H9 (cell line): ENCODE data around the gene FAT1. TPM values are rescaled to one million over a fixed set of nuclear protein-coding genes. Genes with fewer than 3 reads are reported as not detected.

ENCODE experiments used
- DNase-seq: peaks from one replicate; pipeline ENCODE4 v3.0.0-alpha.2; 2017
- H2AFZ ChIP-seq: one replicate; pipeline ENCODE4 v1.6.1; 2013; ENCODE audit warnings: mild to moderate bottlenecking, low read length, control low read depth, moderate library complexity
- H2AK5ac ChIP-seq: 2 replicates; pipeline ENCODE4 v1.6.1; 2013; ENCODE audit warnings: low read length, control low read depth, mixed read lengths; ENCODE audit not compliant: insufficient read length
- H2BK120ac ChIP-seq: one replicate; pipeline ENCODE4 v1.6.1; 2013; ENCODE audit warnings: low read depth, mild to moderate bottlenecking, low read length, control low read depth, inconsistent platforms; ENCODE audit not compliant: poor library complexity, severe bottlenecking
- H2BK12ac ChIP-seq: 2 replicates; pipeline ENCODE4 v1.6.1; 2013; ENCODE audit warnings: low read length, control low read depth, mixed read lengths, low read depth; ENCODE audit not compliant: insufficient read length
- H2BK15ac ChIP-seq: 2 replicates; pipeline ENCODE4 v1.6.1; 2013; ENCODE audit warnings: low read depth, low read length, control low read depth
- H2BK20ac ChIP-seq: one replicate; pipeline ENCODE4 v1.6.1; 2013; ENCODE audit warnings: low read depth, mild to moderate bottlenecking, low read length, control low read depth, inconsistent platforms; ENCODE audit not compliant: poor library complexity, severe bottlenecking
- H2BK5ac ChIP-seq: 2 replicates; pipeline ENCODE4 v1.6.1; 2013; ENCODE audit warnings: low read length, control low read depth, mixed read lengths; ENCODE audit not compliant: insufficient read length
- H3K14ac ChIP-seq: 2 replicates; pipeline ENCODE4 v1.6.1; 2013; ENCODE audit warnings: low read length, control low read depth; ENCODE audit not compliant: insufficient read depth
- H3K18ac ChIP-seq: 2 replicates; pipeline ENCODE4 v1.6.1; 2013; ENCODE audit warnings: low read depth, mild to moderate bottlenecking, mixed read lengths, low read length, control low read depth; ENCODE audit not compliant: insufficient read length
- H3K23ac ChIP-seq: 2 replicates; pipeline ENCODE4 v1.6.1; 2013; ENCODE audit warnings: low read length, control low read depth, mixed read lengths, low read depth; ENCODE audit not compliant: insufficient read length
- H3K23me2 ChIP-seq: 2 replicates; pipeline ENCODE4 v1.6.1; 2013; ENCODE audit warnings: low read depth, mild to moderate bottlenecking, mixed read lengths, low read length, control low read depth; ENCODE audit not compliant: insufficient read length, poor library complexity, severe bottlenecking
- H3K27ac ChIP-seq: 2 replicates; pipeline ENCODE4 v1.5.1; 2013; ENCODE audit warnings: low read length, control low read depth, mixed read lengths, low read depth; ENCODE audit not compliant: insufficient read length
- H3K27me3 ChIP-seq: 2 replicates; pipeline ENCODE4 v1.6.1; 2013; ENCODE audit warnings: low read length, control low read depth, inconsistent platforms; ENCODE audit not compliant: insufficient read depth
- H3K4ac ChIP-seq: 2 replicates; pipeline ENCODE4 v1.6.1; 2013; ENCODE audit warnings: low read depth, mild to moderate bottlenecking, control low read depth, inconsistent platforms, low read length, moderate library complexity
- H3K4me1 ChIP-seq: 2 replicates; pipeline ENCODE4 v1.6.1; 2013; ENCODE audit warnings: low read length, control low read depth, inconsistent platforms; ENCODE audit not compliant: insufficient read depth
- H3K4me2 ChIP-seq: 2 replicates; pipeline ENCODE4 v1.6.1; 2013; ENCODE audit warnings: low read length, control low read depth, mixed read lengths; ENCODE audit not compliant: insufficient read length, insufficient read depth
- H3K56ac ChIP-seq: 2 replicates; pipeline ENCODE4 v1.6.1; 2013; ENCODE audit warnings: low read depth, mild to moderate bottlenecking, mixed read lengths, low read length, control low read depth; ENCODE audit not compliant: insufficient read length
- H3K79me1 ChIP-seq: 2 replicates; pipeline ENCODE4 v1.6.1; 2013; ENCODE audit warnings: low read depth, mild to moderate bottlenecking, moderate library complexity, low read length, control low read depth, inconsistent platforms; ENCODE audit not compliant: insufficient read depth, poor library complexity, severe bottlenecking
- H3K79me2 ChIP-seq: 2 replicates; pipeline ENCODE4 v1.6.1; 2013; ENCODE audit warnings: low read length, control low read depth, inconsistent platforms; ENCODE audit not compliant: insufficient read depth
- H3K9ac ChIP-seq: 2 replicates; pipeline ENCODE4 v1.6.1; 2013; ENCODE audit warnings: low read length, control low read depth, mixed read lengths; ENCODE audit not compliant: insufficient read length; ENCODE audit errors: extremely low read depth
- H3K9me3 ChIP-seq: one replicate; pipeline ENCODE4 v1.6.1; 2013; ENCODE audit warnings: low read depth, low read length, inconsistent platforms; ENCODE audit not compliant: control insufficient read depth
- H3T11ph ChIP-seq: one replicate; pipeline ENCODE4 v1.6.1; 2013; ENCODE audit warnings: mild to moderate bottlenecking, low read length, control low read depth, inconsistent platforms
- H4K20me1 ChIP-seq: one replicate; pipeline ENCODE4 v1.6.1; 2013; ENCODE audit not compliant: control insufficient read depth, insufficient read length, insufficient read depth
- H4K5ac ChIP-seq: 2 replicates; pipeline ENCODE4 v1.6.1; 2013; ENCODE audit warnings: low read depth, mild to moderate bottlenecking, mixed read lengths, low read length, control low read depth; ENCODE audit not compliant: insufficient read length
- H4K8ac ChIP-seq: replicated peaks from 2 replicates; pipeline ENCODE4 v1.6.1; 2013; ENCODE audit warnings: low read length, control low read depth, mixed read lengths, low read depth; ENCODE audit not compliant: insufficient read length
- H4K91ac ChIP-seq: 2 replicates; pipeline ENCODE4 v1.6.1; 2013; ENCODE audit warnings: low read depth, mild to moderate bottlenecking, moderate library complexity, mixed read lengths, low read length, control low read depth; ENCODE audit not compliant: insufficient read length
- H3K27ac Mint-ChIP-seq, 3 experiments: 2 replicates in 2 of 3; 3 replicates in 1 of 3; pipeline ENCODE4 v1.8.0; 2020 to 2021; ENCODE audit warnings: mixed read lengths in 3 of 3, mild to moderate bottlenecking in 1 of 3, moderate library complexity in 1 of 3
- H3K27me3 Mint-ChIP-seq: 2 replicates; pipeline ENCODE4 v1.8.0; 2021; ENCODE audit warnings: low read depth, mild to moderate bottlenecking, moderate library complexity, mixed read lengths
- H3K36me3 Mint-ChIP-seq, 3 experiments: 2 replicates in 2 of 3; 3 replicates in 1 of 3; pipeline ENCODE4 v1.8.0; 2020 to 2021; ENCODE audit warnings: low read depth in 3 of 3, mixed read lengths in 3 of 3; ENCODE audit not compliant: insufficient read depth in 1 of 3
- H3K4me1 Mint-ChIP-seq, 2 experiments: 2 replicates each; pipeline ENCODE4 v1.8.0; 2020; ENCODE audit warnings: mixed read lengths in 2 of 2
- H3K4me3 Mint-ChIP-seq, 2 experiments: 2 replicates in 1 of 2; 3 replicates in 1 of 2; pipeline ENCODE4 v1.8.0; 2020 to 2021; ENCODE audit warnings: mild to moderate bottlenecking in 2 of 2, mixed read lengths in 2 of 2, moderate library complexity in 1 of 2
- H3K9me3 Mint-ChIP-seq, 2 experiments: 2 replicates in 1 of 2; 3 replicates in 1 of 2; pipeline ENCODE4 v1.8.0; 2020; ENCODE audit warnings: mild to moderate bottlenecking in 2 of 2, mixed read lengths in 2 of 2, moderate library complexity in 1 of 2
- CTCF ChIP-seq: fragments of 200-600 bp; sonication (generic); conservative IDR thresholded peaks from 3 replicates; pipeline ENCODE4 v1.8.0; 2021; ENCODE audit warnings: antibody characterized with exemption, mild to moderate bottlenecking
- WGBS: extraction: QIAGEN DNeasy Blood & Tissue Kit; methylation state at CpG from one replicate; pipeline ENCODE4 v1.1.7; 2013; ENCODE audit warnings: missing lambda C conversion rate, low lambda C conversion rate, mixed read lengths; ENCODE audit not compliant: insufficient read length; ENCODE audit errors: extremely low coverage; 5-methylcytosine and 5-hydroxymethylcytosine counted together
- total RNA-seq: library from RNA; stranded (reverse); gene quantifications from 2 replicates; pipeline ENCODE4 v1.2.1, GENCODE V29; 2021

Gene FAT1
- total RNA-seq, 1 experiment from 2014 or later, result 173 TPM

GRCh38 chr4:186687265-186687664, 36.4 kb downstream of the FAT1 start:
- H3K79me2 ChIP-seq, result peaks cover 10% of the 10 kb centered on the region; the same call in 1 of the 2 replicates
- WGBS, result no CpG with 5 or more reads among the region's 3 CpGs

More at GRCh38 chr4:186687265-186687664, 36.4 kb downstream of the FAT1 start:
- Histone ChIP-seq H3K14ac (no peak overlapping the region), H3K56ac (no peak overlapping the region), H4K8ac (no peak overlapping the region), H2BK120ac (no peak overlapping the region), H4K5ac (no peak overlapping the region), H2BK12ac (no peak overlapping the region), H3K18ac (no peak overlapping the region), H3K23me2 (no peaks in the 10 kb centered on the region), H3K4me1 (peaks cover 3% of the 10 kb centered on the region), H3K27me3 (no peaks in the 10 kb centered on the region), H2BK20ac (no peak overlapping the region), H4K20me1 (no peaks in the 10 kb centered on the region), H2AFZ (no peak overlapping the region), H2BK15ac (no peak overlapping the region), H3K9me3 (no peaks in the 10 kb centered on the region), H3K79me1 (no peaks in the 10 kb centered on the region), H2AK5ac (no peak overlapping the region), H3K9ac (no peak overlapping the region), H3K4ac (no peak overlapping the region), H3T11ph (no peak overlapping the region), H3K4me2 (no peak overlapping the region), H3K23ac (no peak overlapping the region), H4K91ac (no peak overlapping the region), H3K27ac (no peak overlapping the region), H2BK5ac (no peak overlapping the region)
- Mint-ChIP-seq H3K36me3 (peaks cover 4 to 20% (median 19%) of the 10 kb centered on the region in 3 experiments; a peak in 6 of 7 replicates), H3K27ac (no peak overlapping the region), H3K9me3 (no peaks in the 10 kb centered on the region), H3K4me3 (no peak overlapping the region; a peak in 2 of 5 replicates), H3K4me1 (peaks cover 75% of the 10 kb centered on the region in 2 experiments), H3K27me3 (no peaks in the 10 kb centered on the region)
- DNase-seq, result no peak
- no peak for TF ChIP-seq CTCF
